Stimulated activated CD4-positive, alpha-beta T cell treated with anti-CD3 and anti-CD28 coated beads, Interleukin-15, amount 100 ng/mL, for 48 hours (primary cell): ENCODE data around the gene ELFN1.

Source experiments
- DNase-seq, 2 donors: peaks; one replicate each; pipeline ENCODE4 v3.0.0-alpha.2; 2020; ENCODE audit warnings: low read depth in 2 of 2

ELFN1 gene

GRCh38 chr7:1642291-1642731 is 27.8 kb upstream of the ELFN1 start:
- no peak for DNase-seq

- no peak for DNase-seq
These were observed 26.6 kb upstream of the ELFN1 start for GRCh38 chr7:1643270-1644092.

- DNase-seq = no peak
These were observed 25.6 kb upstream of the ELFN1 start for GRCh38 chr7:1644341-1645070.

- no peak for DNase-seq
These were observed 25.0 kb upstream of the ELFN1 start for GRCh38 chr7:1645071-1645409.

- DNase-seq = no peak
These were observed 24.6 kb upstream of the ELFN1 start for GRCh38 chr7:1645476-1645875.

GRCh38 chr7:1646391-1646790 is 23.7 kb upstream of the ELFN1 start:
- no peak for DNase-seq

- DNase-seq = no peak
These were observed 22.9 kb upstream of the ELFN1 start for GRCh38 chr7:1646957-1647891.

- no peak for DNase-seq
These were observed 22.0 kb upstream of the ELFN1 start for GRCh38 chr7:1647961-1648672.

- no peak for DNase-seq
These were observed 20.2 kb upstream of the ELFN1 start for GRCh38 chr7:1649751-1650326.

- no peak for DNase-seq
These were observed 19.6 kb upstream of the ELFN1 start for GRCh38 chr7:1650363-1651030.

- no peak for DNase-seq
These were observed 19.0 kb upstream of the ELFN1 start for GRCh38 chr7:1651031-1651446.

- DNase-seq = no peak
These were observed 18.2 kb upstream of the ELFN1 start for GRCh38 chr7:1651891-1652290.

- no peak for DNase-seq
These were observed 16.6 kb upstream of the ELFN1 start for GRCh38 chr7:1653500-1653899.

- no peak for DNase-seq
These were observed 16.0 kb upstream of the ELFN1 start for GRCh38 chr7:1654111-1654510.

GRCh38 chr7:1654738-1655475 is 15.2 kb upstream of the ELFN1 start:
- DNase-seq = no peak

GRCh38 chr7:1659696-1660095 is 10.4 kb upstream of the ELFN1 start:
- DNase-seq = no peak

- no peak for DNase-seq
These were observed 8.6 kb upstream of the ELFN1 start for GRCh38 chr7:1661461-1661860.

GRCh38 chr7:1662101-1662500 is 8.0 kb upstream of the ELFN1 start:
- no peak for DNase-seq

GRCh38 chr7:1662767-1663166 is 7.3 kb upstream of the ELFN1 start:
- no peak for DNase-seq

GRCh38 chr7:1663223-1663622 is 6.9 kb upstream of the ELFN1 start:
- no peak for DNase-seq
